HG03469 (cell line): Measurements from ENCODE around the gene RBM18.

ENCODE experiments used
- ATAC-seq: cut with Tn5 transposase; IDR thresholded peaks from one replicate; pipeline ENCODE4 v1.9.1; 2021; ENCODE audit warnings: mild to moderate bottlenecking, moderate library complexity, moderate number of reproducible peaks; ENCODE audit not compliant: unreplicated experiment

Gene RBM18

DNA sequence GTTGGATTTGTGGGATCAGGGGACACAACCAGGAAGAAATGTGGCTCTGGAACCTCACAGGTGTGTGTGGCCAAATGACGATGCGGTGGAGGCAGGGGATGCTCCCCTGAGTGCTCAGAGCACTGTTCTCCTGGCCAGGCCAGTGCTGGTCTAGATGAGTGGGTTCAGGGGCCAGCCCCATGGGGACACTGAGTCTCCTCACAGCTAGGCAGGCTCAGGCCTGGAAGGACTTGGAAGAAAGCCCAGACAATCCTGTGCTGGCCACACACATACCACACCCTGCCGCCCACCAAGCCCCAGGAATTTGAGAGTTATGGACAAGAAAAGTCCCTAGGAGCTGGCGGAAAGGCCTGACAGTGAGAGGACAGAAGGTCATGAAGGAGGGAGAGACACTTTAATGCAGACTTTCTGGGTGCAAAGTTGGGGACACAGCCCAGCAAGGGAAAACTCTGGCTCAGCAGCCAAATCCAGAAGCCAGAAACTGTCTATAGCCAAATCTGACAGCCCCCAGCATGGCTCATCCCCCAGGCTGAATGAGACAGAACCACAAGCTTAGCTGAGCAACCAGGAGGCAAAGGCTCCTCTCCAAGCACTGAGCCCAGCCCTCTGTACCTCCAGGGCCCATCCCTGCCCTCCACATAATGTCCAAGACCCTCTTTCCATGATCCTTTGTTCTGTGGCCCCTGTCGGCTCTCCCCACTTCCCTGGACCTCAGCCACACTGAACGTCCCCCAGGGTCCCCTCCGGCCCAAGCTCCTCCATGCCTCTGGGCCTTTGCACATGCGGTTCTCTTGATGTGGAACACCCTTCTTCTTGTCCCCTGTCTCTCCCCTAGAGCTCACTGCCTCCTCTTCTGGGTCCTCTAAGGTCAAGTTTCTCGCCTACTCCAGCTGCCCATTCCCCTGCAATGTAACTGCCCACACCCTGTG, 58.3 kb downstream of the RBM18 start:
- no peak for ATAC-seq

GRCh38 chr9:122205176-122205575, 59.5 kb downstream of the RBM18 start:
- no peak for ATAC-seq

DNA sequence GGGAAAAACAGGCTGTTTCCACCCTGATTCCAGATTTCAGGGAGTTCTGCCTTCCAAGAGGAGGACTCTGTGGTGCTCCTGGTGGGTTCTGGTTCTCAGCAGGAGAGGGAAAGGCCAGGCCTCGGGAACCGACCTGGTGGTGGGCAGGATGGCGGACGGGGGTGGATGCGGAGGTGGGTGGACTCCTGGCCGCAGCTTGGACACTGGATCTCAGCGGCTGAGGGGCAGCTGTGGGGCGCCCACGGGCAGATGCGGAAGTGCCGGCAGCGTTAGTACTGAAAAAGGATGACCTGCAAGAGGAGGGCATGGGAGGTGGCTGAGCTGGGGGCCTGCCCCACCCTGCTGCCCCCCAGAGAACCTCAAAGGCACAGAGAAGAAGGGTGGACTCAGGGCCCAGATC, 60.1 kb downstream of the RBM18 start:
- no peak for ATAC-seq

GRCh38 chr9:122204055-122204454, 60.6 kb downstream of the RBM18 start:
- ATAC-seq = no peak

GRCh38 chr9:122202111-122202510, 62.5 kb downstream of the RBM18 start:
- ATAC-seq = no peak

DNA sequence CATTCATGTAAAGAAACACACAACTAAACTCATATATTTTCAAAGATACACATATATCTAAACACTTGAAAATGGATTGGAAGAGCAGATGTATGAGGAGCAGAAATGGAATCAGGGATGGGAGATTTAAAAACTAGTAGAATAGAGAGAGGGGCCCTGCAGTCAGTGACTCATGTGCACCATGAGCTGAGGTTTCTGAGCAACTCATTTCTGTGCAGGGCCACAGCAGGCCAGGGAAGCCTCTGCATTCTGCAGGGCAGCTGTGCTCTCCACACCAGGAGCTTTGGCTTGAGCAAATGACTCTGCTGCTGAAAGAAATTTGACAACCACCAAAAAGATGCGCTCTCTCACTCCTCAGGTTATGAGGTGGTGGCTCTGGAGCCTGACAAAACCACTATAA, 63.0 kb downstream of the RBM18 start:
- ATAC-seq = no peak

- ATAC-seq = no peak
Observed at GRCh38 chr9:122200960-122201595, 63.6 kb downstream of the RBM18 start.

- ATAC-seq = no peak
Observed at GRCh38 chr9:122197882-122198281, 66.8 kb downstream of the RBM18 start.

DNA sequence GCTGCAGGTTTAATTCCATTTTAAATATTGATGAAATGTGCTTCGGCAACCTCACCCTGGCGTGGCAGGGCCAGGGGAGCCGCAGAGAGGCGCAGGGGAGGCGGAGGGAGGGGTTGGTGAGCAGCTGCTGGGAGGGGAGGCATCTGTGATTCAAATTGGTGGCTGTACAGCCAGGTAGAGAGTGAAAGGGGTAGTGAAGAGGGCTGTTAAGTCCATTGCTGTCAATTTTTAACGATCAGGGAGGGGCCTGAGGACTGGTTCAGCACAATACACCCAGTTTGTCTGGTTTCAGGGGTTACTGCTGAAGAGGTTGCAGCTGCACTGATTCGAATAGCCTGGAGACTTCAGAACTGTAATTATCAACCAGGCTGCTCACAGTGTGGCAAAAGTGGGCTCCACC, 67.2 kb downstream of the RBM18 start:
- ATAC-seq = no peak

GRCh38 chr9:122195875-122196274, 68.8 kb downstream of the RBM18 start:
- no peak for ATAC-seq

DNA sequence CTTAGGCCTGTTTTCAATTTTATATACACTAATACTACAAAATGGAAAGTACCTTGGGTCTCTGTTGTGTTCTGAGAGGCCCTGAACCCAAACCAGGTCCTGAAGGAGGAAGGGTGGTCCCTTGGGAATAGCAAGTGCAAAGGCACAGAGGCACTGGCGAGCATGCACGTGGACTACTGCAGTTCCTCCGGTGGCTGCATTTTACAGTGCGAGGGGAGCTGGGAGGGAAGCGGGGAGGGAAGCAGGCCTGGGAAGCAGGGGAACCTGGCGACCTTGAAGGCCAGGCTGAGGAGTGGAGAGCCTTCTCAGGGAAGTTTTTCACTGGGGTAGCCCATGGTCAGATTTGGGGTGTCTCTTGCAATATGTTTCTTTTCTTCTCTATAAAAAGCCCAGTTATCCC, 71.0 kb downstream of the RBM18 start:
- no peak for ATAC-seq

DNA sequence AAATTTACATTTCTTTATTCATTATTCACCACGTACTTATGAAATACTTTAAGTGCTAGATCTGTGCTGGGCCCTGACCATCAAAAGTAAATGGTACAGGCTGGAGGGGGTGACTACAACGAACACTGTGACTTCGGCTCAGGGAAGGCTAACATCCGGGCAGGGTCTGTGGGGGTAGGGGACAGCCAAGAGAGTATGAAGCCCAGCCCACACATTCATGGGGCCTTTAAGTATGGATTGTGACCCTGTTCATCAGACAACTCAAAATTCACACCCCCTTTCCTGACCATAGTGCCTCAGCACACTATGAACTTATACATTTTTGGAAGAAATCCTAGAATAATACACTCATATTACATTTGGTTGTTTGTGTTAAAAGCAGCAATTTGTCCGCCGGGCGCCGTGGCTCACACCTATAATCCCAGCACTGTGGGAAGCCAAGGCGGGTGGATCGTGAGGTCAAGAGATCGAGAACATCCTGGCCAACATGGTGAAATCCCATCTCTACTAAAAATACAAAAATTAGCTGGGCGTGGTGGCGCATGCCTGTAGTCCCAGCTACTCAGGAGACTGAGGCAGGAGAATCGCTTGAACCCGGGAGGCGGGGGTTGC, 71.6 kb downstream of the RBM18 start:
- no peak for ATAC-seq

GRCh38 chr9:122192261-122192875, 72.3 kb downstream of the RBM18 start:
- ATAC-seq = no peak

DNA sequence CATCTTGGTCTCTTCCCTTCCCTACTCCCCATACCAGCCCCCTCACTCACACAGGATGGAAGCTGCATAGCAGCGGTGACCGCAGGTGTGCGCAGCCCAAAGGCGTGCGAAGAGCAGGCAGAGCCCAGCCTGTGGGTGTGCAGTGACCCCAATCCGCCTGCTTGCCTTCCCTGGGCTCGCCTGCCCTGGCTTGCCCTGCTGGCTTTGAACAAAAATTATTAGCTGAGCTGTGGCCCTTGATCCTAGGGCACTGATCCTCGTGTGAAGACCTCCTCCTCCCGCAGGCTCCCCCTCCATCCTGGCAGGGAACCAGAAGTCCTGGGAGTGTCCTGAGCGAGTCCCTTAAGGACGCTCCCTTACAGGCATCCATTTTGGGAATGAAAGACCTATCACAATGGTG, 73.1 kb downstream of the RBM18 start:
- no peak for ATAC-seq

GRCh38 chr9:122190597-122191381, 73.9 kb downstream of the RBM18 start:
- ATAC-seq = no peak

GRCh38 chr9:122188369-122188768, 76.3 kb downstream of the RBM18 start:
- ATAC-seq = no peak
